Suprapubic skin (tissue), 4 donors: ENCODE results near the gene SOCS4. TPM values are rescaled to one million over a fixed set of nuclear protein-coding genes. Genes with fewer than 3 reads are reported as not detected.
"Not testable (repeated sequence)": the region's sequence is repeated elsewhere in the genome, so short reads cannot be mapped to it uniquely, and the experiment has no call there.

Source experiments
- DNase-seq, 2 donors: peaks; one replicate each; pipeline ENCODE4 v3.0.0-alpha.2; 2019; ENCODE audit warnings: low spot score in 2 of 2
- H3K27ac ChIP-seq: fragments of 200-600 bp; sonication (generic); one replicate; pipeline ENCODE4 v1.5.1; 2019
- H3K27me3 ChIP-seq: fragments of 200-600 bp; sonication (generic); one replicate; pipeline ENCODE4 v1.5.1; 2019
- H3K36me3 ChIP-seq: fragments of 200-600 bp; sonication (generic); one replicate; pipeline ENCODE4 v1.5.1; 2019
- H3K4me1 ChIP-seq: fragments of 200-600 bp; sonication (generic); one replicate; pipeline ENCODE4 v1.5.1; 2019
- H3K4me3 ChIP-seq: fragments of 200-600 bp; sonication (generic); one replicate; pipeline ENCODE4 v1.5.1; 2019; ENCODE audit warnings: mild to moderate bottlenecking
- H3K9me3 ChIP-seq: fragments of 200-600 bp; sonication (generic); one replicate; pipeline ENCODE4 v1.5.1; 2019
- EP300 ChIP-seq: sonication (generic); formaldehyde crosslinking; IDR thresholded peaks from one replicate; pipeline ENCODE4 v1.6.1; 2017; ENCODE audit warnings: antibody characterized with exemption
- POLR2A ChIP-seq, 2 donors: fragments of 450-650 bp; IDR thresholded peaks; one replicate each; pipeline ENCODE4 v1.6.1; 2017; ENCODE audit warnings: antibody characterized with exemption in 2 of 2, mild to moderate bottlenecking in 2 of 2, moderate library complexity in 2 of 2
- POLR2AphosphoS5 ChIP-seq, 3 donors: sonication (generic); formaldehyde crosslinking; IDR thresholded peaks; one replicate each; pipeline ENCODE4 v1.6.1; 2017; ENCODE audit warnings: antibody characterized with exemption in 3 of 3
- WGBS: methylation state at CpG from one replicate; pipeline ENCODE4 v1.1.5; 2018; 5-methylcytosine and 5-hydroxymethylcytosine counted together
- total RNA-seq, 4 donors: library from RNA; depleted of rRNA; stranded (reverse); fragments of >200 nt; gene quantifications; one replicate each; pipeline ENCODE4 v1.1.0, GENCODE V29; 2016
- TF ChIP-seq, protein P1 (sequence below), 2 donors: fragments of 200-600 bp in 1 of 2; fragments of 450-650 bp in 1 of 2; sonication (generic) in 1 of 2; IDR thresholded peaks; one replicate each; pipeline ENCODE4 v1.5.1; 2016 to 2019; ENCODE audit warnings: antibody characterized with exemption in 2 of 2, mild to moderate bottlenecking in 1 of 2, moderate library complexity in 1 of 2

SOCS4 gene
- total RNA-seq, 4 donors from 2014 or later, result 10.0 to 12.0 (median 11.6) TPM

DNA sequence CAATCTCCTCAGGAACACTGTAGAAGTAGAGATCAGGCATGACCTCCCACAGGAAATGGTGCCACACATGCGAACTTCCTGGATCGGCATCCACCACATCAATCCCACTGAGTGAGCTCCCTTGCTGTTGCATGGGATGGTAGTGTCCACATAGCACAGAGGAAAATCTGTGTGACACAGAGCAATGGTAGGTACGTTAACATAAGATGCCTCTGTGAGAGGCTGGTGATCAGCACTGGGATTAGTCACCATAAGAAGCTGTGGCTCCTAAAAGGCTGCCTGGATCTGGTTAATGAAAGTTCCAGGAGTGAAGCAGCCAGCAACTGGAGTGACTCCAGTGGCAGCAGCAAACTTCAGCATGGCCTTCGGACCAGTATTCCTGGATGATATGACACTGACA lies 22.0 kb upstream of the SOCS4 start:
- 87% methylated on average over 4 of the region's 4 CpGs for WGBS
- Histone ChIP-seq H3K27me3 (no peaks in the 10 kb centered on the region), H3K4me3 (no peak overlapping the region), H3K27ac (no peak overlapping the region), H3K36me3 (peaks cover 13% of the 10 kb centered on the region), H3K4me1 (no peaks in the 10 kb centered on the region), H3K9me3 (no peaks in the 10 kb centered on the region)
- no peak for DNase-seq
- TF ChIP-seq POLR2AphosphoS5 (IDR thresholded peaks at IDR 0.05) (no peak), POLR2A (IDR thresholded peaks at IDR 0.05) (no peak), EP300 (no peak)
- TF ChIP-seq, protein P1, sequence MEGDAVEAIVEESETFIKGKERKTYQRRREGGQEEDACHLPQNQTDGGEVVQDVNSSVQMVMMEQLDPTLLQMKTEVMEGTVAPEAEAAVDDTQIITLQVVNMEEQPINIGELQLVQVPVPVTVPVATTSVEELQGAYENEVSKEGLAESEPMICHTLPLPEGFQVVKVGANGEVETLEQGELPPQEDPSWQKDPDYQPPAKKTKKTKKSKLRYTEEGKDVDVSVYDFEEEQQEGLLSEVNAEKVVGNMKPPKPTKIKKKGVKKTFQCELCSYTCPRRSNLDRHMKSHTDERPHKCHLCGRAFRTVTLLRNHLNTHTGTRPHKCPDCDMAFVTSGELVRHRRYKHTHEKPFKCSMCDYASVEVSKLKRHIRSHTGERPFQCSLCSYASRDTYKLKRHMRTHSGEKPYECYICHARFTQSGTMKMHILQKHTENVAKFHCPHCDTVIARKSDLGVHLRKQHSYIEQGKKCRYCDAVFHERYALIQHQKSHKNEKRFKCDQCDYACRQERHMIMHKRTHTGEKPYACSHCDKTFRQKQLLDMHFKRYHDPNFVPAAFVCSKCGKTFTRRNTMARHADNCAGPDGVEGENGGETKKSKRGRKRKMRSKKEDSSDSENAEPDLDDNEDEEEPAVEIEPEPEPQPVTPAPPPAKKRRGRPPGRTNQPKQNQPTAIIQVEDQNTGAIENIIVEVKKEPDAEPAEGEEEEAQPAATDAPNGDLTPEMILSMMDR (IDR thresholded peaks at IDR 0.05), result no peak

DNA sequence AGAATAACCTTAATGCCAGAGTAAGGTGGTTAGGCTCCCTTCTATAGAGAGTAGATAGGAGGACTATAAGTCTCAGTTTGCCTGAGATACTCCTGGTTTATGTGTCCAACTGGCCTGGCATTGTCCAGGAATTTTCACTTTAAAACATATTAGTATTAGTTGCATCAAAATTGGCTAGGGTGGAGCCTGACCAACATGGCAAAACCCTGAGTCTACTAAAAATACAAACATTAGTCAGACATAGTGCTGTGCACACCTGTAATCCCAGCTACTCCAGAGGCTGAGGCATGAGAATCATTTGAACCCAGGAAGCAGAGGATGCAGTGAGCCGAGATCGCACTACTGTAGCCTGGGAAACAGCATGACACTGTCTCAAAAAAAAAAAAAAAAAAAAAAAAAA lies 12.0 kb upstream of the SOCS4 start:
- Histone ChIP-seq H3K4me1 (no peaks in the 10 kb centered on the region), H3K4me3 (no peak overlapping the region), H3K36me3 (no peaks in the 10 kb centered on the region), H3K27me3 (no peaks in the 10 kb centered on the region), H3K9me3 (no peaks in the 10 kb centered on the region), H3K27ac (no peak overlapping the region)
- no peak for DNase-seq
- TF ChIP-seq POLR2A (IDR thresholded peaks at IDR 0.05) (no peak), EP300 (no peak), POLR2AphosphoS5 (IDR thresholded peaks at IDR 0.05) (no peak)
- TF ChIP-seq, protein P1 (IDR thresholded peaks at IDR 0.05), result no peak
- WGBS, result 92% methylated on average over 2 of the region's 2 CpGs

DNA sequence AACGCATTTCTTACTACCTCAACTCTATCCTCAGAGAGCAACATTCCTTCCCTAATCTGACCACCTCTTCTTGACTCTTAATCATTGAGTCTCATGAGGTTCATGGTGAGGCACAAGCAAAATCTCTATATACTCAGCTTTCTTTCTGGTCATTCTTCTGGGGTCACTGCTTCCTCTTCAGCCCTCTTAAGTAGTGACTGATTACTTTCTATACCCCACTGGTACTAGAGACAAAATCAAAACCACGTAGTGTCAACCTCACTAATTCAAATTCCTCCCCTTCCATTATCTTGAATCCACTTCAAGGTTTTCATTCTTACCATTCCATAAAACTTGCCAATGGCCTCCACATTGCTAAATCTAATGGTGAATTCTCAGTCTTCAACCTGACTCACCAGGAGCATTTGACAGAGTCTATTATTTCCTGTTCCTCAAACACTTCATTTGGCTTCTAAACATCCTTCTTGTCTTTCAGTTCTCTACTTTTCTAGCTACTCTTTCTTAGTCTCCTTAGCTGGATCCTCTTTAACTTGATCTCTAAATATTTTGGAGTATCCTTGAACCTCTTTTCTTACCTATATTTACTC lies 7.0 kb upstream of the SOCS4 start:
- DNase-seq, result no peak
- Histone ChIP-seq H3K4me3 (no peak overlapping the region), H3K9me3 (no peaks in the 10 kb centered on the region), H3K36me3 (no peaks in the 10 kb centered on the region), H3K4me1 (no peaks in the 10 kb centered on the region), H3K27ac (no peak overlapping the region), H3K27me3 (no peaks in the 10 kb centered on the region)
- WGBS, result 89% methylated on average over 2 of the region's 2 CpGs
- no peak for TF ChIP-seq EP300
- no peak for TF ChIP-seq POLR2A (IDR thresholded peaks at IDR 0.05)
- TF ChIP-seq, protein P1 (IDR thresholded peaks at IDR 0.05), result no peak
- TF ChIP-seq POLR2AphosphoS5 (IDR thresholded peaks at IDR 0.05), result no peak

DNA sequence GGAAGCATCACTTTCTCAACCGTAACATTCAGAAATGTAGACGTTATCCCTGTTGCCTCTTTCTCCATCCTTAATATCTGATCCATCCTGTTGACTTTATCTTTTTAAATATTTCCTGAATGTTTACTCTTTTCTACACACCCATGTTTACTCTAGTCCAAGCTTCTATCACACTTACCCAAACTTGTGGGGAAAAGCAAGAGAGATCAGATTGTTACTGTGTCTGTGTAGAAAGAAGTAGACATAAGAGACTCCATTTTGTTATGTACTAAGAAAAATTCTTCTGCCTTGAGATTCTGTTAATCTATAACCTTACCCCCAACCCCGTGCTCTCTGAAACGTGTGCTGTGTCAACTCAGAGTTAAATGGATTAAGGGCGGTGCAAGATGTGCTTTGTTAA lies 2.7 kb upstream of the SOCS4 start:
- H3K27ac ChIP-seq, H3K36me3 ChIP-seq, H3K9me3 ChIP-seq, H3K4me3 ChIP-seq, DNase-seq, H3K27me3 ChIP-seq: not testable (repeated sequence)
- 83% methylated on average over 5 of the region's 5 CpGs for WGBS
- peaks cover 28% of the 10 kb centered on the region for H3K4me1 ChIP-seq

DNA sequence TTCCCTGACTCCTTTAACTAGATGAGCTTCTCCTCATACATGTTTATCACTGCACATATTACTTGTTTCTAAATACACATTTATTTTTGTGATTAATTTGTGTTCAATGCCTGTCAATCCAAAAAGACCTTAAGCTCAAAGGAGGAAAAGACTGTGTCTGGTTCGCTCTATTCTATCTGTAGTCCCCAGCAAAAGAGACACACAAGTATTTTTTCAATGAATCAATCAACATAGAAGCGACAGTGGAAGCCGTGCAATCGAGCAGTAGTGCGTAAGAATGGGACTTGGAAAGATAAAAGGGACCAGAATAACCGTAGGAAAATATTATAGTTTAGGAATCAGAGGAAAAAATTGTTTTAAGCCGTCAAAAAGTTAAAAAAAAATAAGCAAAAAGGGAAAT lies 1.1 kb upstream of the SOCS4 start:
- H3K4me1 ChIP-seq, result peaks cover 33% of the 10 kb centered on the region
- H3K9me3 ChIP-seq, result no peaks in the 10 kb centered on the region
- peak overlapping the region; percentile 68 for H3K4me3 ChIP-seq
- TF ChIP-seq POLR2A (IDR thresholded peaks at IDR 0.05) (no peak), POLR2AphosphoS5 (IDR thresholded peaks at IDR 0.05) (no peak), EP300 (no peak)
- TF ChIP-seq, protein P1 (IDR thresholded peaks at IDR 0.05), result no peak
- no peak overlapping the region for H3K27ac ChIP-seq
- no peaks in the 10 kb centered on the region for H3K36me3 ChIP-seq
- H3K27me3 ChIP-seq, result no peaks in the 10 kb centered on the region
- 15% methylated on average over 7 of the region's 7 CpGs for WGBS
- DNase-seq, result no peak

DNA sequence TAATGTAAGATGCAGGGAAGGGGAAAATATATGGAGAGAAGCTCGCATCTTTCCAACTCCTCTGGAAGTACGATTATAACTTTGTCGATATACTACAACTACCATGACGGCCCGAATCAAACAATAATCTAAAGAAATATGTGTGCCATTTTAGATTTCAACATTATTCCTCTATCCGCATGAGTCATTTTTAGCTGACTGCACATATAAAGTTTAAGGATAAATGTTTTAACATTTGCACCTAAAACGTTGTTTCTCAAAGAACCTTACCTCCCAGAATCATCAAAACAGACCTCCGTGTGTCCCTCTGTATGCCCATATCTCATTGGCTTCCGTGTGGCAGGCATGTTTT lies 619 bp upstream of the SOCS4 start:
- DNase-seq, result no peak
- H3K4me1 ChIP-seq, result peaks cover 37% of the 10 kb centered on the region
- H3K27ac ChIP-seq, result peak overlapping the region; percentile 73
- 2% methylated on average over 9 of the region's 9 CpGs for WGBS
- H3K27me3 ChIP-seq, result no peaks in the 10 kb centered on the region
- H3K9me3 ChIP-seq, result no peaks in the 10 kb centered on the region
- TF ChIP-seq POLR2AphosphoS5 (IDR thresholded peaks at IDR 0.05), result no peak
- TF ChIP-seq, protein P1 (IDR thresholded peaks at IDR 0.05), result no peak
- TF ChIP-seq POLR2A (IDR thresholded peaks at IDR 0.05), result no peak
- TF ChIP-seq EP300, result no peak
- H3K36me3 ChIP-seq, result no peaks in the 10 kb centered on the region
- peak overlapping the region; percentile 68 for H3K4me3 ChIP-seq
